Ammon's horn (tissue), 1 donor: ENCODE data around the gene UXS1.

Experiments used
- DNase-seq: peaks from one replicate; pipeline ENCODE4 v3.0.0-alpha.2; 2016; ENCODE audit warnings: low spot score

Gene UXS1

GRCh38 chr2:106109675-106110424 is 84.3 kb downstream of the UXS1 start:
- DNase-seq = no peak

- DNase-seq = no peak
These were observed 85.3 kb downstream of the UXS1 start for GRCh38 chr2:106108791-106109190.

- peak; percentile 70 for DNase-seq
These were observed 85.8 kb downstream of the UXS1 start for GRCh38 chr2:106108351-106108750.

- no peak for DNase-seq
These were observed 86.5 kb downstream of the UXS1 start for GRCh38 chr2:106107509-106108131.

GRCh38 chr2:106106622-106107508 is 87.2 kb downstream of the UXS1 start:
- no peak for DNase-seq

- DNase-seq = no peak
These were observed 88.8 kb downstream of the UXS1 start for GRCh38 chr2:106105151-106105922.

GRCh38 chr2:106104332-106105062 is 89.6 kb downstream of the UXS1 start:
- peak; percentile 65 for DNase-seq

GRCh38 chr2:106099691-106100090 is 94.4 kb downstream of the UXS1 start:
- DNase-seq = no peak

GRCh38 chr2:106098664-106099063 is 95.4 kb downstream of the UXS1 start:
- no peak for DNase-seq

- DNase-seq = no peak
These were observed 96.0 kb downstream of the UXS1 start for GRCh38 chr2:106098081-106098480.

- no peak for DNase-seq
These were observed 96.8 kb downstream of the UXS1 start for GRCh38 chr2:106097038-106098000.

- no peak for DNase-seq
These were observed 97.6 kb downstream of the UXS1 start for GRCh38 chr2:106096299-106097037.

- no peak for DNase-seq
These were observed 98.4 kb downstream of the UXS1 start for GRCh38 chr2:106095478-106096298.

- DNase-seq = no peak
These were observed 99.8 kb downstream of the UXS1 start for GRCh38 chr2:106094131-106094841.

- no peak for DNase-seq
These were observed 103.0 kb downstream of the UXS1 start for GRCh38 chr2:106090916-106091618.

- DNase-seq = no peak
These were observed 104.5 kb downstream of the UXS1 start for GRCh38 chr2:106089611-106090010.
